ENCODE data around the gene SLC4A3.

GRCh38 chr2:219638217-219638947 lies 11.0 kb downstream of the SLC4A3 start:
- TF ChIP-seq EZH2 (IDR thresholded peaks at IDR 0.05; ENCODE audit: low read length): no peak
- TF ChIP-seq, protein P1, sequence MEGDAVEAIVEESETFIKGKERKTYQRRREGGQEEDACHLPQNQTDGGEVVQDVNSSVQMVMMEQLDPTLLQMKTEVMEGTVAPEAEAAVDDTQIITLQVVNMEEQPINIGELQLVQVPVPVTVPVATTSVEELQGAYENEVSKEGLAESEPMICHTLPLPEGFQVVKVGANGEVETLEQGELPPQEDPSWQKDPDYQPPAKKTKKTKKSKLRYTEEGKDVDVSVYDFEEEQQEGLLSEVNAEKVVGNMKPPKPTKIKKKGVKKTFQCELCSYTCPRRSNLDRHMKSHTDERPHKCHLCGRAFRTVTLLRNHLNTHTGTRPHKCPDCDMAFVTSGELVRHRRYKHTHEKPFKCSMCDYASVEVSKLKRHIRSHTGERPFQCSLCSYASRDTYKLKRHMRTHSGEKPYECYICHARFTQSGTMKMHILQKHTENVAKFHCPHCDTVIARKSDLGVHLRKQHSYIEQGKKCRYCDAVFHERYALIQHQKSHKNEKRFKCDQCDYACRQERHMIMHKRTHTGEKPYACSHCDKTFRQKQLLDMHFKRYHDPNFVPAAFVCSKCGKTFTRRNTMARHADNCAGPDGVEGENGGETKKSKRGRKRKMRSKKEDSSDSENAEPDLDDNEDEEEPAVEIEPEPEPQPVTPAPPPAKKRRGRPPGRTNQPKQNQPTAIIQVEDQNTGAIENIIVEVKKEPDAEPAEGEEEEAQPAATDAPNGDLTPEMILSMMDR (optimal IDR thresholded peaks at IDR 0.05 in 1 of 3, IDR thresholded peaks at IDR 0.05 in 1 of 3, conservative IDR thresholded peaks at IDR 0.05 in 1 of 3; ENCODE audit: extremely low read depth in 1 of 3, insufficient read depth in 2 of 3, low read length in 3 of 3): peak; percentile 47 to 63 (median 48)
